Fibroblast of upper back skin (primary cell): ENCODE results near the gene RPL21.
"Not testable (repeated sequence)": the region's sequence is repeated elsewhere in the genome, so short reads cannot be mapped to it uniquely, and the experiment has no call there.

ENCODE experiments used
- DNase-seq: peaks from one replicate; pipeline ENCODE4 v3.0.0-alpha.2; 2013

The RPL21 gene

DNA sequence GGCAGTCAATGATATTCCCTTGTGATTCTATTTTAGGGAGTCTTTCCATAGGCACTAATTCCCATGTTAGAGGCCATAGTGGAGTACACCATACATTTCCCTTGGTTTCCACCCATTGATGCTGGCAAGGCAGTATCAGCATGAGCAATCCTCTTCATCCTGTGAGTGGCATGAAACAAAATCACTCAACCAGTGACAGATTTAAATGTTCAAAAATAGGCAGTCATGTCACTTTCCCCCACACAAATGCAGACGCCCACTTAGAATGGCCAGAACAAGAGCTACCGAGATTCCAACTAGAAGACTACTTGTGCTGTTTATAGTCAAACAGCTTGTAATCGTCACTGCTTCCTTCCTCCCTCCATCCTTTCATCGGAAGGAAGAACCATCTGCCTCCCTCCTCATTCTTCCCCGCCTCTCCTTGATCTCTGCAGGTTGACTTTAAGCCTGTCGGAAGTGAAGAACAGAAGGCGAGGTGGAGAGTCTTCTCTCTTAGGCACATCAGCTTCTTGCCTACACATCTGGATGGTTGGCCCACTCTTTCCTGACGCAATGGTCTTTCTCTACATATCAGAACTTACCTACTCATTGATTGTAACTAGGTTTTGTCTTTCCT, 41.8 kb downstream of the RPL21 start:
- DNase-seq: no peak

- no peak for DNase-seq
These were observed 42.6 kb downstream of the RPL21 start for GRCh38 chr13:27293873-27294515.

DNA sequence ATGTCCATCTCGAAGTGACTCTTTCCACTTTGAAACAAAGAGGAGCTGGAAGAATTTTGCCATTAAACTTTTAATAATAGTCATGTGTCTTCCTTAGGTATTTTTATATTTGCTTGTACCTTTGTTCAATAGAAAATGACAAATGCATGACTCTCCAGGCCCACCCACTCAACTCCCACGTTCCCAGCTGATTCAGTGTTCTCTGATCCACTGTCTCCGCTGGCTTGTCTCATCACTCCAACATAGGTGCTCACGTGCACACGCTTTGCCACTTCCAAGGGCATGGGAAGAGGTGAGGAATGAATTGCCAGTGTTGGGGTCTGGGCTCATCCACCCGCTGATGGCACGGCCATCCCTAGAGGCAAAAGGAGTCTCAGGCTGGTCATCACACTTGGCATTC, 43.7 kb downstream of the RPL21 start:
- no peak for DNase-seq

GRCh38 chr13:27295660-27296059, 44.3 kb downstream of the RPL21 start:
- DNase-seq: no peak

DNA sequence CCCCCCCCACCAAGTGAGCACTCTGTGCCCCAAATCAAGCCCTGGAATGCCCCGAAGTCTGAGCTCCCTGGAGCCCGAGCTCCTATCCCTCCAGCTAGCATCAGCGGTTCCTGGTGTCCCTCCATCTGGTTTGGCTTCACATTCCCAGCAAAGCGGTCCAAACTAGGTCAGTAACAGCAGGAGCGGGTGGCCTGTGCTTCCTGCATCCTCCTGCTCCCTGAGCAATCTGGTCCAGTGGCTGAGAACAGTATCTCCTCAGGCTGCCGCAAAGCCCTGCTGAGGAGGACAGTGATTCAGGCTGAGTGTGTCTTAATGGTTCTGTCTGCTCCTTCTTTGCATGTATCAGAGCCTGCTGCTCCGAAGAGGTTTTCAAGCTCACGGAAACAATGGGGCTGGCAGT, 45.1 kb downstream of the RPL21 start:
- no peak for DNase-seq

DNA sequence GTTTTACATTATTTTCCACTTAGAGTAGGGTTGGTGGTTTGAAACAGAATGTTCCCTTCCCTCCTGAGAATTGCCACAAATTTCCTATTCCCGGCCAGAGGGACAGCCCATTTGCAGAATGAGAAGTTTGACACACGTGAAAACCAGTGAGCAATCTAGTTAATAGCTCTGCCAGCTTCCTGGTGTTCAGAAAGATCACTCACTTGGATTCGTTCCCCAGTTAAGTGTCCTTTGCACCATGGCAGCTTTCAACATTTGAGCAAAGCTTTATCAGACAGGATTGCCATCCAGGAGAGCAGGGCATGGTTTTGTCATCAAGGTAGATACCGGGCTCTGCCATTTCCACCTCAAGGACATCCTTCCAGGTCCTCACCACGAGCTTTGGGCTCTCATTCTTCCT, 47.5 kb downstream of the RPL21 start:
- DNase-seq: no peak

- not testable (repeated sequence) for DNase-seq
These were observed 49.0 kb downstream of the RPL21 start for GRCh38 chr13:27300406-27300805.

DNA sequence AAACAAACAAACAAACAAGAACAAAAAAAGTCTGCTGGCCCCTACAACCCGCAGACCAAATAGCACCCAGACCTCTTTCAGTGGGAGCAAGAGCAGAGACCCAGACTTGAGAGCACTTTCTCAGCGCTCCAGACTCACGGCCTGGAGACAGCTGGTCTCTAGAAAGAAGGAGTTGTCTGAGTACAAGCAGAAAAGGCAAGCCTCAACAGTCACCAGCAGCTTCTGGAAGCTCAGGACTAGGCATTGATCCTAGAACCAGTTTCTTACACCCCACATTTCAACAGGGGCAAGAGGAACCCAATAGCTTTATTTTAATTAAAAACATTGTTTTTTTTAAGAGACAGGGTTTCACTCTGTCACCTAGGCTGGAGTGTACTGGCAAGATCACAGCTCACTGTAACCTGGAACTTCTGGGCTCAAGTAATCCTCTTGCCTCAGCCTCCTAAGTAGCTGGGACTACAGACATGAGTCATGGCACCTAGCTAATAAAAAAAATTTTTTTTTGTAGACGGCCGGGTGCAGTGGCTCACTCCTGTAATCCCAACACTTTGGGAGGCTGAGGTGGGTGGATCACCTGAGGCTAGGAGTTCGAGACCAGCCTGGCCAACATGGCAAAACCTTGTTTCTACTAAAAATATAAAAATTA, 49.7 kb downstream of the RPL21 start:
- no peak for DNase-seq

GRCh38 chr13:27302643-27303262, 51.4 kb downstream of the RPL21 start:
- no peak for DNase-seq

- DNase-seq: no peak
These were observed 52.7 kb downstream of the RPL21 start for GRCh38 chr13:27304099-27304498.

- no peak for DNase-seq
These were observed 53.3 kb downstream of the RPL21 start for GRCh38 chr13:27304611-27305010.
